HCT116 (cell line): ENCODE data around the gene LRFN2. TPM values are rescaled to one million over a fixed set of nuclear protein-coding genes. Genes with fewer than 3 reads are reported as not detected.

Source experiments
- ATAC-seq: fragments of 200-7000 bp; cut with Tn5 transposase; 2 replicates; pipeline ENCODE4 v1.9.1; 2020; ENCODE audit warnings: mild to moderate bottlenecking, moderate library complexity
- BruUV-seq: library from RNA; stranded (reverse); fragments of 400-500 nt; replicated peaks from 2 replicates; lab custom pipeline; 2021; lab: Mats Ljungman, UMichigan
- CTCF ChIA-PET: fragments of 300-600 bp; sonication (Branson Sonifier 250); formaldehyde crosslinking; loops from one replicate; lab custom pipeline; 2021; ENCODE audit warnings: antibody characterized with exemption; lab: Charles Lee
- POLR2A ChIA-PET: fragments of 300-600, 350-600 bp; sonication (Branson Sonifier 250); formaldehyde crosslinking; loops from one replicate; lab custom pipeline; 2021; ENCODE audit warnings: antibody characterized with exemption; lab: Charles Lee
- RAD21 ChIA-PET, 2 experiments: fragments of 300-600 bp; sonication (Branson Sonifier 250); formaldehyde crosslinking; loops; one replicate each; lab custom pipeline; 2023; ENCODE audit warnings: low total read pairs in 2 of 2; ENCODE audit not compliant: uncharacterized antibody in 2 of 2, unreplicated experiment in 2 of 2, low non-redundant PET in 1 of 2; lab: Charles Lee
- DNase-seq: peaks from one replicate; pipeline ENCODE4 v3.0.0-alpha.2; 2010; ENCODE audit warnings: low read depth, low spot score
- H2AFZ ChIP-seq: fragments of 200-600 bp; shearing (Covaris generic), sonication (generic); 2 replicates; pipeline ENCODE4 v1.6.1; 2017; ENCODE audit warnings: low read depth, mixed run types, mixed read lengths, antibody characterized with exemption, low read length; ENCODE audit not compliant: poor library complexity, severe bottlenecking
- H3K27ac ChIP-seq: 2 replicates; pipeline ENCODE4 v1.5.1; 2012; ENCODE audit warnings: low read depth, low read length
- H3K27me3 ChIP-seq: fragments of 200-600 bp; sonication (generic); 2 replicates; pipeline ENCODE4 v1.6.1; 2016; ENCODE audit warnings: mixed run types, low read length, mixed read lengths; ENCODE audit not compliant: insufficient read depth
- H3K36me3 ChIP-seq, 2 experiments: fragments of 200-500 bp in 1 of 2; fragments of 200-600 bp in 1 of 2; sonication (Bioruptor generic) in 1 of 2; sonication (generic) in 1 of 2; 2 replicates each; pipeline versions ENCODE4 v1.5.1 to v1.6.1; 2014 to 2016; ENCODE audit warnings: low read length in 2 of 2, inconsistent platforms in 1 of 2, mixed read lengths in 1 of 2, mixed run types in 1 of 2; ENCODE audit not compliant: insufficient read depth in 2 of 2, control insufficient read depth in 1 of 2
- H3K4me1 ChIP-seq, 2 experiments: fragments of 200-600 bp in 1 of 2; sonication (generic) in 1 of 2; 2 replicates each; pipeline versions ENCODE4 v1.5.1 to v1.6.1; 2012 to 2017; ENCODE audit warnings: low read length in 2 of 2, inconsistent platforms in 1 of 2, mild to moderate bottlenecking in 1 of 2, mixed read lengths in 1 of 2, mixed run types in 1 of 2, moderate library complexity in 1 of 2; ENCODE audit not compliant: insufficient read depth in 2 of 2, control insufficient read depth in 1 of 2
- H3K4me2 ChIP-seq: fragments of 200-600 bp; sonication (generic); 2 replicates; pipeline ENCODE4 v1.6.1; 2017; ENCODE audit warnings: mixed run types, low read length, mixed read lengths
- H3K4me3 ChIP-seq, 2 experiments: fragments of 200-600 bp in 1 of 2; sonication (generic) in 1 of 2; replicated peaks in 1 of 2; 2 replicates each; pipeline ENCODE4 v1.5.1; 2011 to 2016; ENCODE audit warnings: low read length in 2 of 2, control low read depth in 1 of 2, low read depth in 1 of 2, mild to moderate bottlenecking in 1 of 2, mixed read lengths in 1 of 2, mixed run types in 1 of 2
- H3K79me2 ChIP-seq: fragments of 200-600 bp; sonication (generic); 2 replicates; pipeline ENCODE4 v1.6.1; 2017; ENCODE audit warnings: mild to moderate bottlenecking, mixed run types, low read length, moderate library complexity, mixed read lengths; ENCODE audit not compliant: insufficient read depth
- H3K9ac ChIP-seq: fragments of 200-600 bp; sonication (generic); 2 replicates; pipeline ENCODE4 v1.6.1; 2016; ENCODE audit warnings: low read length, mixed read lengths
- H3K9me2 ChIP-seq: fragments of 200-600 bp; sonication (generic), shearing (Covaris generic); 2 replicates; pipeline ENCODE4 v1.6.1; 2017; ENCODE audit warnings: mixed run types, mild to moderate bottlenecking, moderate library complexity; ENCODE audit not compliant: insufficient read depth
- H3K9me3 ChIP-seq, 2 experiments: fragments of 200-500 bp in 1 of 2; fragments of 200-600 bp in 1 of 2; sonication (Bioruptor generic) in 1 of 2; sonication (generic) in 1 of 2; 2 replicates each; pipeline ENCODE4 v1.6.1; 2014 to 2017; ENCODE audit warnings: low read length in 2 of 2, mixed read lengths in 2 of 2, inconsistent platforms in 1 of 2, low read depth in 1 of 2, mild to moderate bottlenecking in 1 of 2, mixed run types in 1 of 2, moderate library complexity in 1 of 2; ENCODE audit not compliant: control insufficient read depth in 1 of 2, insufficient read depth in 1 of 2
- H4K20me1 ChIP-seq: fragments of 200-600 bp; sonication (generic), shearing (Covaris generic); 2 replicates; pipeline ENCODE4 v1.6.1; 2017; ENCODE audit warnings: mixed run types, mild to moderate bottlenecking, moderate library complexity; ENCODE audit not compliant: insufficient read depth
- ATF3 ChIP-seq: IDR thresholded peaks from 2 replicates; pipeline ENCODE4 v1.6.1; 2012
- CTCF ChIP-seq, 3 experiments: fragments of 200-600 bp in 1 of 3; sonication (generic) in 1 of 3; IDR thresholded peaks in 2 of 3; conservative IDR thresholded peaks in 1 of 3; 2 replicates each; pipeline ENCODE4 v1.5.1; 2012 to 2017; ENCODE audit warnings: low read depth in 2 of 3, low read length in 2 of 3, antibody characterized with exemption in 1 of 3, borderline replicate concordance in 1 of 3, control low read depth in 1 of 3, mild to moderate bottlenecking in 1 of 3, mixed read lengths in 1 of 3, mixed run types in 1 of 3, moderate library complexity in 1 of 3; ENCODE audit not compliant: insufficient read depth in 1 of 3
- JUND ChIP-seq: IDR thresholded peaks from 2 replicates; pipeline ENCODE4 v1.6.1; 2012
- POLR2A ChIP-seq: IDR thresholded peaks from 2 replicates; pipeline ENCODE4 v1.7.0; 2011; ENCODE audit warnings: borderline replicate concordance; ENCODE audit not compliant: insufficient read depth, insufficient read length; ENCODE audit errors: extremely low read depth
- POLR2AphosphoS5 ChIP-seq: IDR thresholded peaks from 2 replicates; pipeline ENCODE4 v1.6.1; 2011; ENCODE audit warnings: mild to moderate bottlenecking, low read depth, low read length, moderate library complexity
- RAD21 ChIP-seq: IDR thresholded peaks from 2 replicates; pipeline ENCODE4 v1.6.1; 2012; ENCODE audit warnings: low read depth, mild to moderate bottlenecking
- REST ChIP-seq: IDR thresholded peaks from 2 replicates; pipeline ENCODE4 v1.6.1; 2012; ENCODE audit warnings: low read depth
- SP1 ChIP-seq: IDR thresholded peaks from 2 replicates; pipeline ENCODE4 v1.6.1; 2012; ENCODE audit warnings: low read depth
- TCF7L2 ChIP-seq: IDR thresholded peaks from 2 replicates; pipeline ENCODE4 v1.7.0; 2011; ENCODE audit warnings: borderline replicate concordance, inconsistent platforms; ENCODE audit not compliant: insufficient read depth, insufficient read length; ENCODE audit errors: extremely low read depth
- YY1 ChIP-seq: IDR thresholded peaks from 2 replicates; pipeline ENCODE4 v1.6.1; 2011; ENCODE audit warnings: low read length, low read depth, moderate library complexity, mild to moderate bottlenecking; ENCODE audit not compliant: insufficient replicate concordance; ENCODE audit errors: extremely low read depth
- ZFX ChIP-seq: fragments of 450-650 bp; IDR thresholded peaks from 2 replicates; pipeline ENCODE4 v1.6.1; 2017
- intact Hi-C: fragments of 100-400 bp; cut with micrococcal nuclease; formaldehyde crosslinking; loops from 2 replicates; pipeline ENCODE4 v1.10.0; 2022
- total RNA-seq: library from RNA; stranded (reverse); gene quantifications from one replicate; pipeline ENCODE4 v1.2.1, GENCODE V29; 2021; ENCODE audit not compliant: unreplicated experiment

LRFN2 gene
- total RNA-seq, 1 experiment from 2014 or later, result not detected

- ChIA-PET RAD21 (no interaction called here), POLR2A (no interaction called here), CTCF (no interaction called here)
- no peak overlapping the region for H3K9ac ChIP-seq
- H3K4me2 ChIP-seq, result no peak overlapping the region
- no peaks in the 10 kb centered on the region for H3K4me1 ChIP-seq
- no peak for TF ChIP-seq RAD21
- TF ChIP-seq POLR2A, result no peak
- TF ChIP-seq JUND, result no peak
- no peak for TF ChIP-seq YY1
- TF ChIP-seq ATF3, result no peak
- TF ChIP-seq REST, result no peak
- no peak for TF ChIP-seq SP1
- no peak for TF ChIP-seq CTCF (IDR thresholded peaks at IDR 0.05 in 2 of 3, conservative IDR thresholded peaks at IDR 0.05 in 1 of 3; ENCODE audit: borderline replicate concordance in 1 of 3, insufficient read depth in 1 of 3, low read depth in 2 of 3, low read length in 2 of 3)
- TF ChIP-seq POLR2AphosphoS5, result no peak
- no peak for TF ChIP-seq TCF7L2
- no peak for TF ChIP-seq ZFX
- intact Hi-C loops, result no loop called here
- no peaks in the 10 kb centered on the region for H3K79me2 ChIP-seq
- no peaks in the 10 kb centered on the region for H3K9me3 ChIP-seq
- no peak overlapping the region for H2AFZ ChIP-seq
- no peak for ATAC-seq
- no peaks in the 10 kb centered on the region for H3K9me2 ChIP-seq
- no peak overlapping the region for H3K4me3 ChIP-seq
- H3K27me3 ChIP-seq, result peaks cover 25% of the 10 kb centered on the region; the same call in 1 of the 2 replicates
- no TSS peak for BruUV-seq
- no peaks in the 10 kb centered on the region for H3K36me3 ChIP-seq
- DNase-seq, result no peak
- no peak overlapping the region for H3K27ac ChIP-seq
- H4K20me1 ChIP-seq, result no peaks in the 10 kb centered on the region
These were observed 44.0 kb downstream of the LRFN2 start for GRCh38 chr6:40543146-40543545.
